A549 (cell line): ENCODE data around the gene IRF2BPL. TPM values are rescaled to one million over a fixed set of nuclear protein-coding genes. Genes with fewer than 3 reads are reported as not detected.
A peak's percentile ranks its signal among the peaks of the same experiment; 100 is the strongest.

ENCODE experiments used
- ATAC-seq, 2 experiments: fragments of 200-7000 bp in 1 of 2; fragments of >200 bp in 1 of 2; cut with Nextera tagmentation in 1 of 2; cut with Tn5 transposase in 1 of 2; 3 replicates each; pipeline versions ENCODE4 v1.8.0 to v1.9.1; 2018 to 2020; ENCODE audit warnings: mild to moderate bottlenecking in 1 of 2, moderate library complexity in 1 of 2
- CTCF ChIA-PET: fragments of 300-600 bp; sonication (Branson Sonifier 250); formaldehyde crosslinking; extraction: SDS; loops from one replicate; lab custom pipeline; 2021; ENCODE audit warnings: antibody characterized with exemption, inconsistent platforms; lab: Yijun Ruan, JAX
- POLR2A ChIA-PET: fragments of 350-600 bp; formaldehyde crosslinking; extraction: SDS; loops from one replicate; lab custom pipeline; 2021; ENCODE audit warnings: antibody characterized with exemption, inconsistent platforms; lab: Yijun Ruan, JAX
- DNase-seq, 2 experiments: peaks; one replicate each; pipeline versions ENCODE4 v3.0.0 to v3.0.0-alpha.2; 2011 to 2016; ENCODE audit warnings: low read depth in 1 of 2, low spot score in 1 of 2
- FAIRE-seq: peaks from 2 replicates; lab custom pipeline; 2011; peaks lifted over from hg19 to GRCh38; lab: Jason Lieb, UNC
- H3K27ac ChIP-seq, 2 experiments: fragments of >200 bp; sonication (Bioruptor Twin); formaldehyde crosslinking; 3 replicates each; pipeline ENCODE4 v1.5.1; 2016 to 2017
- H3K4me1 ChIP-seq: fragments of >200 bp; sonication (Bioruptor Twin); formaldehyde crosslinking; 3 replicates; pipeline ENCODE4 v1.6.1; 2016
- H3K4me2 ChIP-seq: fragments of >200 bp; sonication (Bioruptor Twin); formaldehyde crosslinking; 3 replicates; pipeline ENCODE4 v1.6.1; 2016
- H3K4me3 ChIP-seq: fragments of >200 bp; sonication (Bioruptor Twin); formaldehyde crosslinking; 3 replicates; pipeline ENCODE4 v1.5.1; 2016
- H3K9me3 ChIP-seq: fragments of >200 bp; sonication (Bioruptor Twin); formaldehyde crosslinking; 3 replicates; pipeline ENCODE4 v1.6.1; 2016
- BHLHE40 ChIP-seq: IDR thresholded peaks from 2 replicates; pipeline ENCODE4 v1.6.1; 2012; ENCODE audit warnings: low read depth, low read length, inconsistent platforms
- CBX8 ChIP-seq: fragments of 200-600 bp; sonication (generic); IDR thresholded peaks from 2 replicates; pipeline ENCODE4 v1.6.1; 2016
- CHD4 ChIP-seq: fragments of 200-600 bp; sonication (generic); IDR thresholded peaks from 2 replicates; pipeline ENCODE4 v1.6.1; 2016; ENCODE audit warnings: antibody characterized with exemption, mild to moderate bottlenecking, borderline replicate concordance
- EHMT2 ChIP-seq: fragments of 200-600 bp; sonication (generic); IDR thresholded peaks from 2 replicates; pipeline ENCODE4 v1.6.1; 2016; ENCODE audit warnings: antibody characterized with exemption, low read depth, mild to moderate bottlenecking, moderate library complexity
- FOSB ChIP-seq: fragments of 250-450 bp; sonication (Bioruptor Pico); IDR thresholded peaks from 2 replicates; pipeline ENCODE4 v1.5.0; 2020; ENCODE audit warnings: mild to moderate bottlenecking, moderate library complexity
- FOSL2 ChIP-seq, 2 experiments: fragments of 450-650 bp in 1 of 2; fragments of >200 bp in 1 of 2; sonication (Bioruptor Twin) in 1 of 2; formaldehyde crosslinking; IDR thresholded peaks; 2 replicates each; pipeline versions ENCODE4 v1.5.0 to v1.6.1; 2016 to 2020; ENCODE audit warnings: mild to moderate bottlenecking in 1 of 2, moderate library complexity in 1 of 2
- HDAC2 ChIP-seq: fragments of 200-600 bp; sonication (generic); IDR thresholded peaks from 2 replicates; pipeline ENCODE4 v1.6.1; 2016
- HEYL ChIP-seq: fragments of 250-450 bp; sonication (Bioruptor Pico); IDR thresholded peaks from 2 replicates; pipeline ENCODE4 v1.8.0; 2021; ENCODE audit warnings: mild to moderate bottlenecking, moderate library complexity
- HOXB5 ChIP-seq: fragments of 250-450 bp; sonication (Bioruptor Pico); IDR thresholded peaks from 2 replicates; pipeline ENCODE4 v1.5.0; 2020; ENCODE audit warnings: mild to moderate bottlenecking, moderate library complexity
- JUN ChIP-seq, 2 experiments: fragments of >200 bp; sonication (Bioruptor Twin); formaldehyde crosslinking; IDR thresholded peaks; 2 replicates in 1 of 2; 3 replicates in 1 of 2; pipeline ENCODE4 v1.6.1; 2016 to 2017
- KDM5A ChIP-seq: fragments of 200-600 bp; sonication (generic); IDR thresholded peaks from 2 replicates; pipeline ENCODE4 v1.6.1; 2016; ENCODE audit warnings: antibody characterized with exemption, mild to moderate bottlenecking
- MYC ChIP-seq: IDR thresholded peaks from 2 replicates; pipeline ENCODE4 v1.6.1; 2012; ENCODE audit warnings: mild to moderate bottlenecking, inconsistent platforms, low read length, improper control_type of control experiment, borderline replicate concordance
- PHF8 ChIP-seq: fragments of 200-600 bp; sonication (generic); IDR thresholded peaks from 2 replicates; pipeline ENCODE4 v1.6.1; 2016; ENCODE audit warnings: low read depth, mild to moderate bottlenecking, antibody characterized with exemption, moderate library complexity, borderline replicate concordance
- POLR2AphosphoS2 ChIP-seq: conservative IDR thresholded peaks from 2 replicates; pipeline ENCODE4 v1.6.1; 2012; ENCODE audit warnings: low read length, improper control_type of control experiment, inconsistent platforms
- RARB ChIP-seq: fragments of 250-450 bp; sonication (Bioruptor Pico); IDR thresholded peaks from 2 replicates; pipeline ENCODE4 v1.8.0; 2021; ENCODE audit warnings: mild to moderate bottlenecking, moderate library complexity
- SMC3 ChIP-seq: fragments of >200 bp; sonication (Bioruptor Twin); formaldehyde crosslinking; IDR thresholded peaks from 3 replicates; pipeline ENCODE4 v1.6.1; 2018; ENCODE audit warnings: inconsistent platforms
- SREBF2 ChIP-seq: fragments of 450-650 bp; IDR thresholded peaks from 2 replicates; pipeline ENCODE4 v1.6.1; 2014; ENCODE audit warnings: mild to moderate bottlenecking, moderate library complexity
- ZC3H11A ChIP-seq: fragments of 450-650 bp; IDR thresholded peaks from 2 replicates; pipeline ENCODE4 v1.6.1; 2014; ENCODE audit warnings: antibody characterized with exemption, mild to moderate bottlenecking
- ZNF302 ChIP-seq: fragments of 250-450 bp; sonication (Bioruptor Pico); IDR thresholded peaks from 2 replicates; pipeline ENCODE4 v1.9.0; 2021; ENCODE audit warnings: inconsistent platforms, mild to moderate bottlenecking, moderate library complexity
- WGBS: methylation state at CpG from one replicate; pipeline ENCODE4 v1.1.6; 2017; ENCODE audit errors: missing lambda C conversion rate; 5-methylcytosine and 5-hydroxymethylcytosine counted together
- polyA plus RNA-seq, 4 experiments: library from polyadenylated mRNA; depleted of rRNA in 3 of 4; stranded (reverse); fragments of >200 nt; fragmentation: RNase III in 1 of 4; extraction: RNeasy Plus Mini Kit Qiagen cat#74134 plus additional on column Dnase treatment in 1 of 4; gene quantifications; 2 replicates in 3 of 4; 3 replicates in 1 of 4; pipeline ENCODE4 v1.2.3, GENCODE V29; 2011 to 2017
- TF ChIP-seq, protein P1 (sequence below): fragments of 150-350 bp; IDR thresholded peaks from 2 replicates; pipeline ENCODE4 v1.6.1; 2014; ENCODE audit warnings: low read depth, mild to moderate bottlenecking, low read length
- TF ChIP-seq, protein P2 (sequence below): fragments of 200-600 bp; sonication (generic); IDR thresholded peaks from 2 replicates; pipeline ENCODE4 v1.6.1; 2016; ENCODE audit warnings: antibody characterized with exemption, mild to moderate bottlenecking, moderate library complexity
- TF ChIP-seq, protein P3 (sequence below): fragments of >200 bp; sonication (Bioruptor Twin); formaldehyde crosslinking; IDR thresholded peaks from 2 replicates; pipeline ENCODE4 v1.6.1; 2016
- TF ChIP-seq, protein P4 (sequence below): fragments of 250-450 bp; sonication (Bioruptor Pico); IDR thresholded peaks from 2 replicates; pipeline ENCODE4 v1.5.0; 2021; ENCODE audit warnings: mild to moderate bottlenecking, moderate library complexity, borderline replicate concordance
- TF ChIP-seq, protein P5 (sequence below): fragments of 250-450 bp; sonication (Bioruptor Pico); IDR thresholded peaks from 2 replicates; pipeline ENCODE4 v1.5.0; 2020; ENCODE audit warnings: low read depth, mild to moderate bottlenecking, moderate library complexity
- TF ChIP-seq, protein P6 (sequence below): IDR thresholded peaks from 2 replicates; pipeline ENCODE4 v1.6.1; 2012; ENCODE audit warnings: low read depth, borderline replicate concordance

The IRF2BPL gene
- polyA plus RNA-seq, 2 of the 4 experiments (the other 2 are of a cell fraction), result 18.1 to 28.3 TPM

DNA sequence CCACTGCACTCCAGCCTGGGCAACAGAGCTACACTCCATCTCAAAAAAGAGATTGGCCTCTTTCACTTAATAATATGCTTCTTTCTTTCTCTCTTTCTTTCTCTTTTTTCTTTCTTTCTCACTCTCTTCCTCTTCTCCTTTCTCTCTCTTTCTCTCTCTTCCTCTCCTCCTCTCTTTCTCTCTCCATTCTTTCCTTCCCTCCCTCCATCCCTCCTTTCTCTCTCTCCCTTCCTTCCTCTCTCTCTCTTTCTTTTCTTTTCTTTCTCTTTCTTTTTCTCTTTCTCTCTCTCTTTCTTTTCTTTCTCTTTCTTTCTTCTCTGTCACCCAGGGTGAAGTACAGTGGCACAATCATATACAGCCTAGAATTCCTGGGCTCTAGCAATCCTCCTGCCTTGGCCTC is 38.4 kb downstream of the IRF2BPL start:
- no peak overlapping the region for H3K27ac ChIP-seq
- no peak for FAIRE-seq
- no peaks in the 10 kb centered on the region for H3K9me3 ChIP-seq
- TF ChIP-seq BHLHE40, result no peak
- TF ChIP-seq SREBF2, result no peak
- no peak for TF ChIP-seq HOXB5 (CRISPR knock-in tag)
- no peak for TF ChIP-seq POLR2AphosphoS2
- TF ChIP-seq JUN (IDR thresholded peaks at IDR 0.05), result no peak
- no peak for TF ChIP-seq FOSB (CRISPR knock-in tag)
- TF ChIP-seq, protein P1, sequence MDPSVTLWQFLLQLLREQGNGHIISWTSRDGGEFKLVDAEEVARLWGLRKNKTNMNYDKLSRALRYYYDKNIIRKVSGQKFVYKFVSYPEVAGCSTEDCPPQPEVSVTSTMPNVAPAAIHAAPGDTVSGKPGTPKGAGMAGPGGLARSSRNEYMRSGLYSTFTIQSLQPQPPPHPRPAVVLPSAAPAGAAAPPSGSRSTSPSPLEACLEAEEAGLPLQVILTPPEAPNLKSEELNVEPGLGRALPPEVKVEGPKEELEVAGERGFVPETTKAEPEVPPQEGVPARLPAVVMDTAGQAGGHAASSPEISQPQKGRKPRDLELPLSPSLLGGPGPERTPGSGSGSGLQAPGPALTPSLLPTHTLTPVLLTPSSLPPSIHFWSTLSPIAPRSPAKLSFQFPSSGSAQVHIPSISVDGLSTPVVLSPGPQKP, result no peak
- no peak for TF ChIP-seq FOSL2 (IDR thresholded peaks at IDR 0.05)
- TF ChIP-seq FOSL2 (CRISPR knock-in tag; IDR thresholded peaks at IDR 0.05), result no peak
- TF ChIP-seq, protein P2, sequence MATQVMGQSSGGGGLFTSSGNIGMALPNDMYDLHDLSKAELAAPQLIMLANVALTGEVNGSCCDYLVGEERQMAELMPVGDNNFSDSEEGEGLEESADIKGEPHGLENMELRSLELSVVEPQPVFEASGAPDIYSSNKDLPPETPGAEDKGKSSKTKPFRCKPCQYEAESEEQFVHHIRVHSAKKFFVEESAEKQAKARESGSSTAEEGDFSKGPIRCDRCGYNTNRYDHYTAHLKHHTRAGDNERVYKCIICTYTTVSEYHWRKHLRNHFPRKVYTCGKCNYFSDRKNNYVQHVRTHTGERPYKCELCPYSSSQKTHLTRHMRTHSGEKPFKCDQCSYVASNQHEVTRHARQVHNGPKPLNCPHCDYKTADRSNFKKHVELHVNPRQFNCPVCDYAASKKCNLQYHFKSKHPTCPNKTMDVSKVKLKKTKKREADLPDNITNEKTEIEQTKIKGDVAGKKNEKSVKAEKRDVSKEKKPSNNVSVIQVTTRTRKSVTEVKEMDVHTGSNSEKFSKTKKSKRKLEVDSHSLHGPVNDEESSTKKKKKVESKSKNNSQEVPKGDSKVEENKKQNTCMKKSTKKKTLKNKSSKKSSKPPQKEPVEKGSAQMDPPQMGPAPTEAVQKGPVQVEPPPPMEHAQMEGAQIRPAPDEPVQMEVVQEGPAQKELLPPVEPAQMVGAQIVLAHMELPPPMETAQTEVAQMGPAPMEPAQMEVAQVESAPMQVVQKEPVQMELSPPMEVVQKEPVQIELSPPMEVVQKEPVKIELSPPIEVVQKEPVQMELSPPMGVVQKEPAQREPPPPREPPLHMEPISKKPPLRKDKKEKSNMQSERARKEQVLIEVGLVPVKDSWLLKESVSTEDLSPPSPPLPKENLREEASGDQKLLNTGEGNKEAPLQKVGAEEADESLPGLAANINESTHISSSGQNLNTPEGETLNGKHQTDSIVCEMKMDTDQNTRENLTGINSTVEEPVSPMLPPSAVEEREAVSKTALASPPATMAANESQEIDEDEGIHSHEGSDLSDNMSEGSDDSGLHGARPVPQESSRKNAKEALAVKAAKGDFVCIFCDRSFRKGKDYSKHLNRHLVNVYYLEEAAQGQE, result no peak
- no peak for TF ChIP-seq KDM5A
- TF ChIP-seq, protein P3, sequence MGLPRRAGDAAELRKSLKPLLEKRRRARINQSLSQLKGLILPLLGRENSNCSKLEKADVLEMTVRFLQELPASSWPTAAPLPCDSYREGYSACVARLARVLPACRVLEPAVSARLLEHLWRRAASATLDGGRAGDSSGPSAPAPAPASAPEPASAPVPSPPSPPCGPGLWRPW, result no peak
- TF ChIP-seq HEYL (CRISPR knock-in tag), result no peak
- TF ChIP-seq EHMT2, result no peak
- TF ChIP-seq, protein P4, sequence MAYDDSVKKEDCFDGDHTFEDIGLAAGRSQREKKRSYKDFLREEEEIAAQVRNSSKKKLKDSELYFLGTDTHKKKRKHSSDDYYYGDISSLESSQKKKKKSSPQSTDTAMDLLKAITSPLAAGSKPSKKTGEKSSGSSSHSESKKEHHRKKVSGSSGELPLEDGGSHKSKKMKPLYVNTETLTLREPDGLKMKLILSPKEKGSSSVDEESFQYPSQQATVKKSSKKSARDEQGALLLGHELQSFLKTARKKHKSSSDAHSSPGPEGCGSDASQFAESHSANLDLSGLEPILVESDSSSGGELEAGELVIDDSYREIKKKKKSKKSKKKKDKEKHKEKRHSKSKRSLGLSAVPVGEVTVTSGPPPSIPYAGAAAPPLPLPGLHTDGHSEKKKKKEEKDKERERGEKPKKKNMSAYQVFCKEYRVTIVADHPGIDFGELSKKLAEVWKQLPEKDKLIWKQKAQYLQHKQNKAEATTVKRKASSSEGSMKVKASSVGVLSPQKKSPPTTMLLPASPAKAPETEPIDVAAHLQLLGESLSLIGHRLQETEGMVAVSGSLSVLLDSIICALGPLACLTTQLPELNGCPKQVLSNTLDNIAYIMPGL (CRISPR knock-in tag), result no peak
- no peak for TF ChIP-seq MYC
- no peak for TF ChIP-seq CBX8
- ATAC-seq, result no peak
- no peak for DNase-seq
- H3K4me2 ChIP-seq, result no peak overlapping the region
- no peak overlapping the region for H3K4me3 ChIP-seq
- peaks cover 15% of the 10 kb centered on the region for H3K4me1 ChIP-seq
- POLR2A ChIA-PET, result no interaction called here
- CTCF ChIA-PET, result no interaction called here

DNA sequence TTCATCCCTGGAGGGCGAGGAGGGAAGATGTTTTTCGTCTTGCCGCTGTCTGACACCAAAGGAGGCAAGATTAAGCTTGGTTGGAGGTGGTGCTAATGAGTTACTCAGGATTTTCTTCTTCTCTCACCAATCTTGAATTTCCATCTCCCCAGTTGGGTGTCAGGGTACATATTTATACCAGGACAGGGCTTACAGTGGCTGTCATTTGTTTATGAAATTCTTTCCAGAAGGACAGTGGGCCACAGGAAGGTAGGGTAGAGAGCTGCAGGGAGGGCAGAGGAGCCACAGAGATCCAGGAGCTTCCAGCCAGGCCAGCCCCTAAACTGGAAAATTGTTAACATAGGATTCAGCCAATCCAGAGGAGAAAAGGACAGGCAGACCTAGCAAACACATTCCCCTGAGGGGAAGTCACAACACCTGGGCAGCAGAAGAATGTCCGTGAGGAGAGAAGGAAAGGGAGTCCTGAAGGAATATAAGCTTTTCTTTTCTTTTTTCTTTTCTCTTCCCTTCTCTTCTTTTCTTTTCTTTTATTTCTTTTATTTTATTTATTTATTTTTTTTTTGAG is 40.5 kb downstream of the IRF2BPL start:
- POLR2A ChIA-PET, result interaction anchor here (0.6 kb wide), 1 partner anchor 42 kb away, joined by 4 read pairs; no protein-coding TSS in a partner anchor
- DNase-seq, result no peak
- CTCF ChIA-PET, result interaction anchor here (1.2 to 2.3 kb wide), 5 partner anchors 19 to 112 kb away, joined by 3 to 8 read pairs (median 5); no protein-coding TSS in a partner anchor
- Histone ChIP-seq H3K27ac (peak overlapping the region in 1 of 2 experiments; percentile 41; a peak in 2 of 6 replicates), H3K4me2 (no peak overlapping the region), H3K4me3 (no peak overlapping the region), H3K9me3 (no peaks in the 10 kb centered on the region), H3K4me1 (peaks cover 19% of the 10 kb centered on the region)
- no peak for FAIRE-seq
- 90% methylated on average over 4 of the region's 4 CpGs for WGBS
- no peak for ATAC-seq
- TF ChIP-seq ZC3H11A (no peak), PHF8 (no peak), SMC3 (no peak), MYC (no peak), HEYL (CRISPR knock-in tag) (no peak), CHD4 (no peak), ZNF302 (CRISPR knock-in tag) (no peak), RARB (no peak), HDAC2 (no peak), JUN (IDR thresholded peaks at IDR 0.05) (no peak)
- TF ChIP-seq, protein P5, sequence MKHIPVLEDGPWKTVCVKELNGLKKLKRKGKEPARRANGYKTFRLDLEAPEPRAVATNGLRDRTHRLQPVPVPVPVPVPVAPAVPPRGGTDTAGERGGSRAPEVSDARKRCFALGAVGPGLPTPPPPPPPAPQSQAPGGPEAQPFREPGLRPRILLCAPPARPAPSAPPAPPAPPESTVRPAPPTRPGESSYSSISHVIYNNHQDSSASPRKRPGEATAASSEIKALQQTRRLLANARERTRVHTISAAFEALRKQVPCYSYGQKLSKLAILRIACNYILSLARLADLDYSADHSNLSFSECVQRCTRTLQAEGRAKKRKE (CRISPR knock-in tag), result no peak
- TF ChIP-seq, protein P6, sequence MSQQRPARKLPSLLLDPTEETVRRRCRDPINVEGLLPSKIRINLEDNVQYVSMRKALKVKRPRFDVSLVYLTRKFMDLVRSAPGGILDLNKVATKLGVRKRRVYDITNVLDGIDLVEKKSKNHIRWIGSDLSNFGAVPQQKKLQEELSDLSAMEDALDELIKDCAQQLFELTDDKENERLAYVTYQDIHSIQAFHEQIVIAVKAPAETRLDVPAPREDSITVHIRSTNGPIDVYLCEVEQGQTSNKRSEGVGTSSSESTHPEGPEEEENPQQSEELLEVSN, result no peak
